GM23338 (cell line): ENCODE data around the gene HIVEP1. TPM values are rescaled to one million over a fixed set of nuclear protein-coding genes. Genes with fewer than 3 reads are reported as not detected.

Experiments
- ATAC-seq: fragments of 200-7000 bp; cut with Tn5 transposase; 3 replicates; pipeline ENCODE4 v1.9.1; 2020
- DNase-seq: peaks from one replicate; pipeline ENCODE4 v3.0.0-alpha.2; 2015; ENCODE audit warnings: low spot score
- H2AFZ ChIP-seq: fragments of 200-600 bp; sonication (generic); 2 replicates; pipeline ENCODE4 v1.8.0; 2016; ENCODE audit warnings: antibody characterized with exemption, mild to moderate bottlenecking, moderate library complexity
- H3F3A ChIP-seq: fragments of 200-600 bp; sonication (generic); replicated peaks from 2 replicates; pipeline ENCODE4 v1.8.0; 2017; ENCODE audit warnings: antibody characterized with exemption, mixed run types, low read depth
- H3K27ac ChIP-seq: fragments of 200-600 bp; sonication (generic); 2 replicates; pipeline ENCODE4 v1.6.1; 2016; ENCODE audit warnings: low read depth
- H3K27me3 ChIP-seq: fragments of 200-600 bp; sonication (generic); 2 replicates; pipeline ENCODE4 v1.8.0; 2016; ENCODE audit warnings: mild to moderate bottlenecking, mixed run types, moderate library complexity; ENCODE audit not compliant: insufficient read depth
- H3K36me3 ChIP-seq: fragments of 200-600 bp; sonication (generic); 2 replicates; pipeline ENCODE4 v1.8.0; 2016; ENCODE audit warnings: mild to moderate bottlenecking; ENCODE audit not compliant: insufficient read depth
- H3K4me1 ChIP-seq: fragments of 200-600 bp; sonication (generic); 2 replicates; pipeline ENCODE4 v1.8.0; 2016; ENCODE audit warnings: mild to moderate bottlenecking, moderate library complexity; ENCODE audit not compliant: insufficient read depth
- H3K4me2 ChIP-seq: fragments of 200-600 bp; sonication (generic); 2 replicates; pipeline ENCODE4 v1.7.1; 2017; ENCODE audit warnings: mixed run types
- H3K4me3 ChIP-seq: fragments of 200-600 bp; sonication (generic); 2 replicates; pipeline ENCODE4 v1.6.1; 2016; ENCODE audit warnings: mixed run types
- H3K79me2 ChIP-seq: fragments of 200-600 bp; sonication (generic); replicated peaks from 2 replicates; pipeline ENCODE4 v1.8.0; 2017; ENCODE audit warnings: mild to moderate bottlenecking; ENCODE audit not compliant: insufficient read depth
- H3K9me2 ChIP-seq: fragments of 200-600 bp; sonication (generic); 2 replicates; pipeline ENCODE4 v1.8.0; 2017; ENCODE audit not compliant: insufficient read depth
- H4K20me1 ChIP-seq: fragments of 200-600 bp; sonication (generic); replicated peaks from 2 replicates; pipeline ENCODE4 v1.8.0; 2017; ENCODE audit warnings: mild to moderate bottlenecking; ENCODE audit not compliant: insufficient read depth
- H3K27ac Mint-ChIP-seq: 2 replicates; pipeline ENCODE4 v1.8.0; 2020; ENCODE audit warnings: inconsistent platforms, mild to moderate bottlenecking, moderate library complexity, mixed read lengths
- H3K27me3 Mint-ChIP-seq: 3 replicates; pipeline ENCODE4 v1.8.0; 2022; ENCODE audit warnings: low read depth, mild to moderate bottlenecking, moderate library complexity, mixed read lengths, inconsistent platforms; ENCODE audit not compliant: insufficient read depth, poor library complexity
- H3K36me3 Mint-ChIP-seq: 3 replicates; pipeline ENCODE4 v1.8.0; 2021; ENCODE audit warnings: low read depth, mild to moderate bottlenecking, inconsistent platforms, moderate library complexity, mixed read lengths
- H3K4me1 Mint-ChIP-seq: 3 replicates; pipeline ENCODE4 v1.8.0; 2020; ENCODE audit warnings: mild to moderate bottlenecking, inconsistent platforms, mixed read lengths
- H3K4me3 Mint-ChIP-seq: 3 replicates; pipeline ENCODE4 v1.8.0; 2021; ENCODE audit warnings: moderate library complexity, mild to moderate bottlenecking, inconsistent platforms, mixed read lengths
- H3K9me3 Mint-ChIP-seq: 3 replicates; pipeline ENCODE4 v1.8.0; 2020; ENCODE audit warnings: moderate library complexity, mild to moderate bottlenecking, inconsistent platforms, mixed read lengths
- CREB1 ChIP-seq: fragments of 250-450 bp; sonication (Bioruptor Pico); IDR thresholded peaks from 2 replicates; pipeline ENCODE4 v1.5.0; 2020; ENCODE audit warnings: low read depth, mild to moderate bottlenecking, moderate library complexity
- EZH2 ChIP-seq: fragments of 200-600 bp; sonication (generic); IDR thresholded peaks from one replicate; pipeline ENCODE4 v1.8.0; 2017; ENCODE audit warnings: antibody characterized with exemption, mild to moderate bottlenecking, low read depth; ENCODE audit not compliant: unreplicated experiment
- EZH2phosphoT487 ChIP-seq: fragments of 200-600 bp; sonication (generic); IDR thresholded peaks from one replicate; pipeline ENCODE4 v1.8.1; 2018; ENCODE audit warnings: antibody characterized with exemption; ENCODE audit not compliant: unreplicated experiment
- JUNB ChIP-seq: IDR thresholded peaks from one replicate; pipeline ENCODE4 v1.6.1; 2016; ENCODE audit warnings: antibody characterized with exemption; ENCODE audit not compliant: unreplicated experiment
- NANOG ChIP-seq: IDR thresholded peaks from 2 replicates; pipeline ENCODE4 v1.6.1; 2016; ENCODE audit warnings: antibody characterized with exemption, borderline replicate concordance
- POLR2AphosphoS5 ChIP-seq: IDR thresholded peaks from 2 replicates; pipeline ENCODE4 v1.6.1; 2016; ENCODE audit warnings: antibody characterized with exemption, low read depth
- STAT1 ChIP-seq: IDR thresholded peaks from one replicate; pipeline ENCODE4 v1.6.1; 2016; ENCODE audit warnings: antibody characterized with exemption; ENCODE audit not compliant: unreplicated experiment
- ZNF114 ChIP-seq: fragments of 250-450 bp; sonication (Bioruptor Pico); IDR thresholded peaks from 2 replicates; pipeline ENCODE4 v1.5.0; 2020; ENCODE audit warnings: mild to moderate bottlenecking, moderate library complexity
- ZNF331 ChIP-seq: fragments of 250-450 bp; sonication (Bioruptor Pico); IDR thresholded peaks from 2 replicates; pipeline ENCODE4 v1.5.0; 2020; ENCODE audit warnings: low read depth, mild to moderate bottlenecking, moderate library complexity
- polyA plus RNA-seq: library from polyadenylated mRNA; unstranded; fragments of >200 nt; fragmentation: Nextera tagmentation; extraction: Ambion mirVana; gene quantifications from 2 replicates; pipeline ENCODE4 v1.2.1, GENCODE V29; 2016
- total RNA-seq: library from RNA; depleted of rRNA; stranded (reverse); fragments of >200 nt; shearing (Covaris generic); gene quantifications from 2 replicates; pipeline ENCODE4 v1.2.3, GENCODE V29; 2014
- TF ChIP-seq, protein P1 (sequence below): fragments of 250-450 bp; sonication (Bioruptor Pico); IDR thresholded peaks from 2 replicates; pipeline ENCODE4 v1.5.0; 2020; ENCODE audit warnings: mild to moderate bottlenecking, moderate library complexity
- TF ChIP-seq, protein P2 (sequence below): IDR thresholded peaks from 2 replicates; pipeline ENCODE4 v1.6.1; 2016; ENCODE audit warnings: antibody characterized with exemption
- TF ChIP-seq, protein P3 (sequence below), 2 experiments: fragments of 200-600 bp in 1 of 2; sonication (generic) in 1 of 2; conservative IDR thresholded peaks; 2 replicates each; pipeline versions ENCODE4 v1.5.1 to v1.6.1; 2016 to 2017; ENCODE audit warnings: antibody characterized with exemption in 2 of 2, low read depth in 2 of 2, mild to moderate bottlenecking in 2 of 2, moderate library complexity in 1 of 2
- TF ChIP-seq, protein P4 (sequence below): IDR thresholded peaks from one replicate; pipeline ENCODE4 v1.6.1; 2018; ENCODE audit warnings: antibody characterized with exemption; ENCODE audit not compliant: unreplicated experiment

Gene HIVEP1
- total and polyA plus RNA-seq, 2 experiments from 2014 or later, result 10.1 to 21.7 TPM

DNA sequence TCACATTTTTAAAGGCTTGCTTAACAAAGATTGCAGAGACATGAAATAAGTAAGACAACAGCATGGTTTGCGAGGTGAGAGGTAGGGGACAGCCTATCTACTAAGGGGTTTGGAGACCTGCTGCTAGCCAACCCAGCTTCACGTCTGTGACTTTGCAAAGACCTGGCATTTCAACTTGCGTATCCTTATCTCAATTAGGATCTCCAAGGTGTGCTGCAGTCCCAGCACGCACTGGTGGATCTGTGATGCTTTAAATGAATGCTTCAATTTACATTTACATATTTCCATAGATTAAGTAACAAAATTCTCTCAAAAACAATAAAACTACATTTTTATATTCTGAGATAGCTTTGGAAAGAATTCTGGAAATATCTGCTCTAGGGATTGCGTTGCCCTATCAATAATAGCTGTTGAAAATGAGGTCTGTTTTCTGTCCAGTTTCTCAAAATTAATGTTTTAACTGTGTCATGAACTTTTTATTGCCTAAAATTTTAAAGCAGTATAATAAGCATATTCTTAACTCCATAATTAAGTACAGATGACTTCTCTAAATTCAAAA, 153.7 kb downstream of the HIVEP1 start:
- Histone ChIP-seq H3K4me2 (no peak overlapping the region), H3K36me3 (no peaks in the 10 kb centered on the region), H4K20me1 (no peaks in the 10 kb centered on the region; the same call in 1 of the 2 replicates), H3K4me1 (peaks cover 9% of the 10 kb centered on the region; the same call in 1 of the 2 replicates), H3K27me3 (no peaks in the 10 kb centered on the region), H3K27ac (no peak overlapping the region), H3K9me2 (no peaks in the 10 kb centered on the region), H3K79me2 (no peaks in the 10 kb centered on the region), H3F3A (no peaks in the 10 kb centered on the region), H3K4me3 (no peak overlapping the region), H2AFZ (no peak overlapping the region)
- TF ChIP-seq STAT1 (no peak), ZNF331 (CRISPR knock-in tag) (no peak), EZH2phosphoT487 (no peak), EZH2 (no peak), JUNB (no peak), CREB1 (CRISPR knock-in tag) (no peak), POLR2AphosphoS5 (no peak), ZNF114 (CRISPR knock-in tag) (no peak), NANOG (no peak)
- TF ChIP-seq, protein P1, sequence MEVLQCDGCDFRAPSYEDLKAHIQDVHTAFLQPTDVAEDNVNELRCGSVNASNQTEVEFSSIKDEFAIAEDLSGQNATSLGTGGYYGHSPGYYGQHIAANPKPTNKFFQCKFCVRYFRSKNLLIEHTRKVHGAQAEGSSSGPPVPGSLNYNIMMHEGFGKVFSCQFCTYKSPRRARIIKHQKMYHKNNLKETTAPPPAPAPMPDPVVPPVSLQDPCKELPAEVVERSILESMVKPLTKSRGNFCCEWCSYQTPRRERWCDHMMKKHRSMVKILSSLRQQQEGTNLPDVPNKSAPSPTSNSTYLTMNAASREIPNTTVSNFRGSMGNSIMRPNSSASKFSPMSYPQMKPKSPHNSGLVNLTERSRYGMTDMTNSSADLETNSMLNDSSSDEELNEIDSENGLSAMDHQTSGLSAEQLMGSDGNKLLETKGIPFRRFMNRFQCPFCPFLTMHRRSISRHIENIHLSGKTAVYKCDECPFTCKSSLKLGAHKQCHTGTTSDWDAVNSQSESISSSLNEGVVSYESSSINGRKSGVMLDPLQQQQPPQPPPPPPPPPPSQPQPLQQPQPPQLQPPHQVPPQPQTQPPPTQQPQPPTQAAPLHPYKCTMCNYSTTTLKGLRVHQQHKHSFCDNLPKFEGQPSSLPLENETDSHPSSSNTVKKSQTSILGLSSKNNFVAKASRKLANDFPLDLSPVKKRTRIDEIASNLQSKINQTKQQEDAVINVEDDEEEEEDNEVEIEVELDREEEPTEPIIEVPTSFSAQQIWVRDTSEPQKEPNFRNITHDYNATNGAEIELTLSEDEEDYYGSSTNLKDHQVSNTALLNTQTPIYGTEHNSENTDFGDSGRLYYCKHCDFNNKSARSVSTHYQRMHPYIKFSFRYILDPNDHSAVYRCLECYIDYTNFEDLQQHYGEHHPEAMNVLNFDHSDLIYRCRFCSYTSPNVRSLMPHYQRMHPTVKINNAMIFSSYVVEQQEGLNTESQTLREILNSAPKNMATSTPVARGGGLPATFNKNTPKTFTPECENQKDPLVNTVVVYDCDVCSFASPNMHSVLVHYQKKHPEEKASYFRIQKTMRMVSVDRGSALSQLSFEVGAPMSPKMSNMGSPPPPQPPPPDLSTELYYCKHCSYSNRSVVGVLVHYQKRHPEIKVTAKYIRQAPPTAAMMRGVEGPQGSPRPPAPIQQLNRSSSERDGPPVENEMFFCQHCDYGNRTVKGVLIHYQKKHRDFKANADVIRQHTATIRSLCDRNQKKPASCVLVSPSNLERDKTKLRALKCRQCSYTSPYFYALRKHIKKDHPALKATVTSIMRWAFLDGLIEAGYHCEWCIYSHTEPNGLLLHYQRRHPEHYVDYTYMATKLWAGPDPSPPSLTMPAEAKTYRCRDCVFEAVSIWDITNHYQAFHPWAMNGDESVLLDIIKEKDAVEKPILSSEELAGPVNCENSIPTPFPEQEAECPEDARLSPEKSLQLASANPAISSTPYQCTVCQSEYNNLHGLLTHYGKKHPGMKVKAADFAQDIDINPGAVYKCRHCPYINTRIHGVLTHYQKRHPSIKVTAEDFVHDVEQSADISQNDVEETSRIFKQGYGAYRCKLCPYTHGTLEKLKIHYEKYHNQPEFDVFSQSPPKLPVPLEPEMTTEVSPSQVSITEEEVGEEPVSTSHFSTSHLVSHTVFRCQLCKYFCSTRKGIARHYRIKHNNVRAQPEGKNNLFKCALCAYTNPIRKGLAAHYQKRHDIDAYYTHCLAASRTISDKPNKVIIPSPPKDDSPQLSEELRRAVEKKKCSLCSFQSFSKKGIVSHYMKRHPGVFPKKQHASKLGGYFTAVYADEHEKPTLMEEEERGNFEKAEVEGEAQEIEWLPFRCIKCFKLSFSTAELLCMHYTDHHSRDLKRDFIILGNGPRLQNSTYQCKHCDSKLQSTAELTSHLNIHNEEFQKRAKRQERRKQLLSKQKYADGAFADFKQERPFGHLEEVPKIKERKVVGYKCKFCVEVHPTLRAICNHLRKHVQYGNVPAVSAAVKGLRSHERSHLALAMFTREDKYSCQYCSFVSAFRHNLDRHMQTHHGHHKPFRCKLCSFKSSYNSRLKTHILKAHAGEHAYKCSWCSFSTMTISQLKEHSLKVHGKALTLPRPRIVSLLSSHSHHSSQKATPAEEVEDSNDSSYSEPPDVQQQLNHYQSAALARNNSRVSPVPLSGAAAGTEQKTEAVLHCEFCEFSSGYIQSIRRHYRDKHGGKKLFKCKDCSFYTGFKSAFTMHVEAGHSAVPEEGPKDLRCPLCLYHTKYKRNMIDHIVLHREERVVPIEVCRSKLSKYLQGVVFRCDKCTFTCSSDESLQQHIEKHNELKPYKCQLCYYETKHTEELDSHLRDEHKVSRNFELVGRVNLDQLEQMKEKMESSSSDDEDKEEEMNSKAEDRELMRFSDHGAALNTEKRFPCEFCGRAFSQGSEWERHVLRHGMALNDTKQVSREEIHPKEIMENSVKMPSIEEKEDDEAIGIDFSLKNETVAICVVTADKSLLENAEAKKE (CRISPR knock-in tag), result no peak
- TF ChIP-seq, protein P2, sequence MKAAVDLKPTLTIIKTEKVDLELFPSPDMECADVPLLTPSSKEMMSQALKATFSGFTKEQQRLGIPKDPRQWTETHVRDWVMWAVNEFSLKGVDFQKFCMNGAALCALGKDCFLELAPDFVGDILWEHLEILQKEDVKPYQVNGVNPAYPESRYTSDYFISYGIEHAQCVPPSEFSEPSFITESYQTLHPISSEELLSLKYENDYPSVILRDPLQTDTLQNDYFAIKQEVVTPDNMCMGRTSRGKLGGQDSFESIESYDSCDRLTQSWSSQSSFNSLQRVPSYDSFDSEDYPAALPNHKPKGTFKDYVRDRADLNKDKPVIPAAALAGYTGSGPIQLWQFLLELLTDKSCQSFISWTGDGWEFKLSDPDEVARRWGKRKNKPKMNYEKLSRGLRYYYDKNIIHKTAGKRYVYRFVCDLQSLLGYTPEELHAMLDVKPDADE, result no peak
- TF ChIP-seq, protein P3, sequence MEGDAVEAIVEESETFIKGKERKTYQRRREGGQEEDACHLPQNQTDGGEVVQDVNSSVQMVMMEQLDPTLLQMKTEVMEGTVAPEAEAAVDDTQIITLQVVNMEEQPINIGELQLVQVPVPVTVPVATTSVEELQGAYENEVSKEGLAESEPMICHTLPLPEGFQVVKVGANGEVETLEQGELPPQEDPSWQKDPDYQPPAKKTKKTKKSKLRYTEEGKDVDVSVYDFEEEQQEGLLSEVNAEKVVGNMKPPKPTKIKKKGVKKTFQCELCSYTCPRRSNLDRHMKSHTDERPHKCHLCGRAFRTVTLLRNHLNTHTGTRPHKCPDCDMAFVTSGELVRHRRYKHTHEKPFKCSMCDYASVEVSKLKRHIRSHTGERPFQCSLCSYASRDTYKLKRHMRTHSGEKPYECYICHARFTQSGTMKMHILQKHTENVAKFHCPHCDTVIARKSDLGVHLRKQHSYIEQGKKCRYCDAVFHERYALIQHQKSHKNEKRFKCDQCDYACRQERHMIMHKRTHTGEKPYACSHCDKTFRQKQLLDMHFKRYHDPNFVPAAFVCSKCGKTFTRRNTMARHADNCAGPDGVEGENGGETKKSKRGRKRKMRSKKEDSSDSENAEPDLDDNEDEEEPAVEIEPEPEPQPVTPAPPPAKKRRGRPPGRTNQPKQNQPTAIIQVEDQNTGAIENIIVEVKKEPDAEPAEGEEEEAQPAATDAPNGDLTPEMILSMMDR (conservative IDR thresholded peaks at IDR 0.05; ENCODE audit: low read depth in 2 of 2), result no peak
- TF ChIP-seq, protein P4, sequence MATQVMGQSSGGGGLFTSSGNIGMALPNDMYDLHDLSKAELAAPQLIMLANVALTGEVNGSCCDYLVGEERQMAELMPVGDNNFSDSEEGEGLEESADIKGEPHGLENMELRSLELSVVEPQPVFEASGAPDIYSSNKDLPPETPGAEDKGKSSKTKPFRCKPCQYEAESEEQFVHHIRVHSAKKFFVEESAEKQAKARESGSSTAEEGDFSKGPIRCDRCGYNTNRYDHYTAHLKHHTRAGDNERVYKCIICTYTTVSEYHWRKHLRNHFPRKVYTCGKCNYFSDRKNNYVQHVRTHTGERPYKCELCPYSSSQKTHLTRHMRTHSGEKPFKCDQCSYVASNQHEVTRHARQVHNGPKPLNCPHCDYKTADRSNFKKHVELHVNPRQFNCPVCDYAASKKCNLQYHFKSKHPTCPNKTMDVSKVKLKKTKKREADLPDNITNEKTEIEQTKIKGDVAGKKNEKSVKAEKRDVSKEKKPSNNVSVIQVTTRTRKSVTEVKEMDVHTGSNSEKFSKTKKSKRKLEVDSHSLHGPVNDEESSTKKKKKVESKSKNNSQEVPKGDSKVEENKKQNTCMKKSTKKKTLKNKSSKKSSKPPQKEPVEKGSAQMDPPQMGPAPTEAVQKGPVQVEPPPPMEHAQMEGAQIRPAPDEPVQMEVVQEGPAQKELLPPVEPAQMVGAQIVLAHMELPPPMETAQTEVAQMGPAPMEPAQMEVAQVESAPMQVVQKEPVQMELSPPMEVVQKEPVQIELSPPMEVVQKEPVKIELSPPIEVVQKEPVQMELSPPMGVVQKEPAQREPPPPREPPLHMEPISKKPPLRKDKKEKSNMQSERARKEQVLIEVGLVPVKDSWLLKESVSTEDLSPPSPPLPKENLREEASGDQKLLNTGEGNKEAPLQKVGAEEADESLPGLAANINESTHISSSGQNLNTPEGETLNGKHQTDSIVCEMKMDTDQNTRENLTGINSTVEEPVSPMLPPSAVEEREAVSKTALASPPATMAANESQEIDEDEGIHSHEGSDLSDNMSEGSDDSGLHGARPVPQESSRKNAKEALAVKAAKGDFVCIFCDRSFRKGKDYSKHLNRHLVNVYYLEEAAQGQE, result no peak
- Mint-ChIP-seq H3K4me3 (no peak overlapping the region), H3K4me1 (peaks cover 10% of the 10 kb centered on the region), H3K27me3 (peaks cover 10% of the 10 kb centered on the region), H3K27ac (no peak overlapping the region), H3K36me3 (peaks cover 31% of the 10 kb centered on the region), H3K9me3 (no peaks in the 10 kb centered on the region)
- DNase-seq (no peak), ATAC-seq (no peak)
